NB4 (cell line): ENCODE results near the gene LRRC42.
A peak's percentile ranks its signal among the peaks of the same experiment; 100 is the strongest.

Experiments used
- DNase-seq: peaks from one replicate; pipeline ENCODE4 v3.0.0; 2010; ENCODE audit warnings: low read depth
- H3K4me3 ChIP-seq: one replicate; pipeline ENCODE4 v1.5.1; 2011; ENCODE audit warnings: mild to moderate bottlenecking, low read depth, low read length, moderate library complexity
- CTCF ChIP-seq: IDR thresholded peaks from one replicate; pipeline ENCODE4 v1.5.1; 2012; ENCODE audit warnings: low read depth, low read length
- MAX ChIP-seq: IDR thresholded peaks from 2 replicates; pipeline ENCODE4 v1.6.1; 2011; ENCODE audit warnings: low read depth, low read length
- MYC ChIP-seq: IDR thresholded peaks from 2 replicates; pipeline ENCODE4 v1.6.1; 2011; ENCODE audit warnings: low read depth, low read length
- POLR2A ChIP-seq: IDR thresholded peaks from 2 replicates; pipeline ENCODE4 v1.6.1; 2011; ENCODE audit warnings: mild to moderate bottlenecking; ENCODE audit not compliant: insufficient read length; ENCODE audit errors: extremely low read depth

LRRC42 gene

GRCh38 chr1:54012863-54013262 is 66.7 kb downstream of the LRRC42 start:
- no peak for DNase-seq
- no peak overlapping the region for H3K4me3 ChIP-seq
- TF ChIP-seq MAX (no peak), POLR2A (no peak), CTCF (no peak), MYC (no peak)

DNA sequence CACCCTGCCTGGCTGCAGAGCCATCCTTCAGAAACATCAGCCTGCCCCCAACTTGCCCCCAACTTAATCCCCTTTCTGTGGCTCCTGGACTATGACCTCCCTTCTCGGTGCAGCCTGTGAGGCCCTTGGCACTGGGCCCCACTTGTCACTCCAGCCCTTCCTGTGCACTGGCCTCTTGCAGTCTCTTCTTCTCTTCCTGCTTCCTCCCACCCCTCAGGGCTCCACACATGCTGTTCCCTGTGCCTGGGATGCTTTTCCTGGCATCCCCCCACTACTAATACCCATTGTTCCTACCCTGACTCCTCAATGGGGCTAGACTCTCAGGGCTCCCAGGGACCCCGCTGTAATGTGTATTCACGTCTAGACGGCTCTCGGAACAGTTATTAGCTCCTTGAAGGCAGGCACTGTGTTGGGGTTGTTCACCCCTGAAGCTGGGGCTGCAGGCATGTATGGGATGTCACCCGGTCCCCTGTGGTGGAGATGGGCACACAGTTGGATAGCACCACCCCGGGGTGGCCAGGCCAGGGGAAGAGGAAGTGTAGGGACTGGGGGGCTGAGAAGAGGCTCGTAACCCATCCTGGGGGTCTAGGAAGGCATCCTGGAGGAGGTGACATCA is 67.4 kb downstream of the LRRC42 start:
- TF ChIP-seq MYC, result no peak
- TF ChIP-seq POLR2A, result no peak
- no peak for TF ChIP-seq MAX
- no peak for TF ChIP-seq CTCF
- DNase-seq, result no peak
- H3K4me3 ChIP-seq, result no peak overlapping the region

DNA sequence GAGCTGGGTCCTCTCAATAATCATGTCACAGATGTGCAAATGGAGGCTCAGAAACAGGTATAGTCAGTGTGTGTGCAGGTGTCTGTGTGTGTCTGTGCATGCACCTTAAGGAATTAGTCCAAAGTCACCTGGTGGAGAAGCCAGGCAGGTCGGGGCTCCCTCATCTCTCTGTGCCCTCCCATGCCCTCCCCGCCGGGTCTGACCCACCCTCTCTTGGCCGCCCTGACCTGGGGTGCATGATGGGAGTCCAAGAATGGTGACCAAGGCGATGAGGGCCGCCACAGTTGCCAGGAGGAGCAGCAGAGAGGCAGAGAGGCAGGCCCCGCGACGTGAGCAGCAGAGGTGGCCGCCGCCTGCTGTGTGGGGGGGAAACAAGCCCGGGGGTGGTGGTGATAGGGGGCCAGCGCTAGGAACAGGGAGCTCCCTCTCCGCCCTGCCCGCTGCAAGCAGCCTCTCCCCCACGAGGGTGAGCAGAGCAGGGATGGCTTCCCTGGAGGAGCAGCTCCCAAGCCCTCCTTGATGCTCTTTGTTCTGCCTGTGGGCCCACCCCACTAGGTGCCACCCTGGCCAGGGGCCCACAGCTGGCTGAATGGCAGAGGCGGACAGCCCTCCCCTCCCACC is 68.0 kb downstream of the LRRC42 start:
- H3K4me3 ChIP-seq, result no peak overlapping the region
- DNase-seq, result no peak
- TF ChIP-seq MYC (no peak), POLR2A (no peak), MAX (no peak), CTCF (no peak)

DNA sequence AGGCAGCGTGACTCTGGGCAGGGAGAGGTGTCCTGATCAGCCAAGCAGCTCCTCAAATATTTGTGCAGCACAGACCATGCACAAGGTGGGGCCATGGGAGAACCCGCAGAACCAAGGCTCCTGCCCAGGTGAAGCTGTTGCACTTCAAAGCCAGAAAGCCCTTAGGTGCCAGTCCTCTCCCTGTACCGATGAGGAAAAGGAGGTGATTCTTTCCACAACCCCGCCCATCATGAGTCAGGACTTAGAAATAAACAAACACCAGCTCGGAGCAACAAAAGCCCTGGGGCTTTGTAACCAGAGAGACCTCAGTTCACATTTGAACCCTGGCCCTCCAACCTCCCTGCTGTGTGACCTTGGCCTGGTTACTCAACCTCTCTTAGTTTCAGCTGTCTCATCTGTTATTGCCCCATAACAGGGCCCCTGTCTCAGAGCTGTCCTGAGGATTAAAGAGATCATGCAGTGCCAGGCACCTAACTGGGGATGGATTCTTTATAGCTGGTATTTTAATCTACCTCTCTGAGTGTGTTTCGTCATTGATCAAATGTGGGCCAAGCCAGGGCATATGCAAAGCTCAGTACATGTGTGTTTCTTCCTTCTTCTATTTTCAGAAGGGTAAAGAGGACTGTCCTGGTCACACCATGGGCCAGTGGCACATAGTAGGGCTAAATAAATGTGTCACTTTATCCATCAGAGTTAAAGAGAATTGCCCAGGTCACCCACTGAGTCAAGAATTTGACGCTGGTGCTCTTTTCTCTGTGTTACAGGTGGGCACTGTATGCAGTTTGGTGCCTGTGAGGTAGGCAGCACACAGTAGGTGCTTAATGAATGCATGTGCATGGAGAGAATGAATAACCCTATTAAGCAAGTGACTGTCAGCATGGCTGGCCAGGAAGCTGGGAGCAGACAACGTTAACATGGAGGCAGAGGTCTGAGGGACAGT is 70.5 kb downstream of the LRRC42 start:
- peak; percentile 28 for DNase-seq
- H3K4me3 ChIP-seq, result no peak overlapping the region
- TF ChIP-seq CTCF, result no peak
- TF ChIP-seq POLR2A, result no peak
- no peak for TF ChIP-seq MAX
- no peak for TF ChIP-seq MYC
